Breast epithelium (tissue), 4 donors: ENCODE data around the gene UMOD. TPM values are rescaled to one million over a fixed set of nuclear protein-coding genes. Genes with fewer than 3 reads are reported as not detected.

Source experiments
- DNase-seq, 2 donors: peaks; one replicate each; pipeline ENCODE4 v3.0.0-alpha.2; 2019; ENCODE audit warnings: low spot score in 2 of 2
- H3K27ac ChIP-seq, 2 donors: fragments of 200-600 bp; sonication (generic) in 1 of 2; one replicate each; pipeline ENCODE4 v1.5.1; 2016 to 2019; ENCODE audit warnings: mild to moderate bottlenecking in 1 of 2
- H3K27me3 ChIP-seq, 2 donors: fragments of 200-600 bp; sonication (generic) in 1 of 2; one replicate each; pipeline versions ENCODE4 v1.5.1 to v1.6.0; 2017 to 2019; ENCODE audit warnings: control low read depth in 1 of 2, mild to moderate bottlenecking in 1 of 2
- H3K36me3 ChIP-seq: fragments of 200-600 bp; one replicate; pipeline ENCODE4 v1.5.1; 2019
- H3K4me1 ChIP-seq, 2 donors: fragments of 200-600 bp; sonication (generic); one replicate each; pipeline ENCODE4 v1.5.1; 2016 to 2019; ENCODE audit warnings: control low read depth in 1 of 2
- H3K4me3 ChIP-seq, 3 donors: fragments of 200-600 bp; sonication (generic); 1 replicate in 2 of 3; 2 replicates in 1 of 3; pipeline ENCODE4 v1.5.1; 2016 to 2019; ENCODE audit warnings: mild to moderate bottlenecking in 3 of 3, moderate library complexity in 2 of 3
- H3K9me3 ChIP-seq, 2 donors: fragments of 200-600 bp; sonication (generic) in 1 of 2; one replicate each; pipeline ENCODE4 v1.5.1; 2016 to 2019; ENCODE audit warnings: control low read depth in 1 of 2
- CTCF ChIP-seq, 3 donors: fragments of 450-650 bp; IDR thresholded peaks; one replicate each; pipeline ENCODE4 v1.5.1; 2016 to 2017; ENCODE audit warnings: antibody characterized with exemption in 3 of 3, mild to moderate bottlenecking in 3 of 3, moderate library complexity in 3 of 3
- POLR2A ChIP-seq: fragments of 450-650 bp; IDR thresholded peaks from one replicate; pipeline ENCODE4 v1.6.1; 2016; ENCODE audit warnings: antibody characterized with exemption, mild to moderate bottlenecking, moderate library complexity
- POLR2AphosphoS5 ChIP-seq, 3 donors: sonication (generic); formaldehyde crosslinking; IDR thresholded peaks; one replicate each; pipeline ENCODE4 v1.6.1; 2017; ENCODE audit warnings: antibody characterized with exemption in 3 of 3
- intact Hi-C: fragments of 100-400 bp; cut with DNase I; formaldehyde crosslinking; loops from one replicate; pipeline ENCODE4 v1.15.1; 2023; ENCODE audit warnings: low total_unique reads
- total RNA-seq, 3 donors: library from RNA; depleted of rRNA; stranded (reverse); fragments of >200 nt; gene quantifications; one replicate each; pipeline ENCODE4 v1.1.0, GENCODE V29; 2016

UMOD gene
- total RNA-seq, 3 donors from 2014 or later, result not detected

- Histone ChIP-seq H3K36me3 (no peaks in the 10 kb centered on the region), H3K4me3 (no peak overlapping the region), H3K4me1 (no peaks in the 10 kb centered on the region), H3K27ac (no peak overlapping the region), H3K9me3 (no peaks in the 10 kb centered on the region), H3K27me3 (no peaks in the 10 kb centered on the region)
- TF ChIP-seq POLR2A (no peak), CTCF (IDR thresholded peaks at IDR 0.05) (no peak)
- intact Hi-C loops, result no loop called here
- DNase-seq, result no peak
These were observed 18.1 kb downstream of the UMOD start for GRCh38 chr16:20334396-20334795.

GRCh38 chr16:20333120-20333519 is 19.4 kb downstream of the UMOD start:
- no peaks in the 10 kb centered on the region for H3K9me3 ChIP-seq
- H3K27ac ChIP-seq, result no peak overlapping the region
- DNase-seq, result no peak
- no peaks in the 10 kb centered on the region for H3K4me1 ChIP-seq
- H3K36me3 ChIP-seq, result no peaks in the 10 kb centered on the region
- H3K4me3 ChIP-seq, result no peak overlapping the region
- intact Hi-C loops, result no loop called here
- H3K27me3 ChIP-seq, result no peaks in the 10 kb centered on the region
- TF ChIP-seq POLR2A (no peak), POLR2AphosphoS5 (IDR thresholded peaks at IDR 0.05) (no peak), CTCF (IDR thresholded peaks at IDR 0.05) (no peak)

GRCh38 chr16:20332411-20332810 is 20.1 kb downstream of the UMOD start:
- Histone ChIP-seq H3K4me1 (no peaks in the 10 kb centered on the region), H3K27ac (no peak overlapping the region), H3K27me3 (no peaks in the 10 kb centered on the region), H3K9me3 (no peaks in the 10 kb centered on the region), H3K36me3 (no peaks in the 10 kb centered on the region), H3K4me3 (no peak overlapping the region)
- TF ChIP-seq CTCF (IDR thresholded peaks at IDR 0.05), result no peak
- no peak for TF ChIP-seq POLR2A
- TF ChIP-seq POLR2AphosphoS5 (IDR thresholded peaks at IDR 0.05), result no peak
- no peak for DNase-seq
- intact Hi-C loops, result no loop called here

- no peak overlapping the region for H3K4me3 ChIP-seq
- intact Hi-C loops, result no loop called here
- H3K4me1 ChIP-seq, result no peaks in the 10 kb centered on the region
- no peak overlapping the region for H3K27ac ChIP-seq
- H3K9me3 ChIP-seq, result no peaks in the 10 kb centered on the region
- H3K36me3 ChIP-seq, result no peaks in the 10 kb centered on the region
- no peak for TF ChIP-seq CTCF (IDR thresholded peaks at IDR 0.05)
- no peak for TF ChIP-seq POLR2AphosphoS5 (IDR thresholded peaks at IDR 0.05)
- TF ChIP-seq POLR2A, result no peak
- no peak for DNase-seq
- no peaks in the 10 kb centered on the region for H3K27me3 ChIP-seq
These were observed 20.9 kb downstream of the UMOD start for GRCh38 chr16:20331635-20332034.

GRCh38 chr16:20329392-20330138 is 22.9 kb downstream of the UMOD start:
- H3K36me3 ChIP-seq, result no peaks in the 10 kb centered on the region
- no peaks in the 10 kb centered on the region for H3K9me3 ChIP-seq
- no peaks in the 10 kb centered on the region for H3K4me1 ChIP-seq
- no peak for TF ChIP-seq POLR2AphosphoS5 (IDR thresholded peaks at IDR 0.05)
- TF ChIP-seq POLR2A, result no peak
- no peak for TF ChIP-seq CTCF (IDR thresholded peaks at IDR 0.05)
- no peak overlapping the region for H3K4me3 ChIP-seq
- H3K27ac ChIP-seq, result no peak overlapping the region
- no peaks in the 10 kb centered on the region for H3K27me3 ChIP-seq
- intact Hi-C loops, result no loop called here
- no peak for DNase-seq
